GM23338 (cell line): ENCODE data around the gene CYBA. TPM values are rescaled to one million over a fixed set of nuclear protein-coding genes. Genes with fewer than 3 reads are reported as not detected.

ENCODE experiments used
- ATAC-seq: fragments of 200-7000 bp; cut with Tn5 transposase; 3 replicates; pipeline ENCODE4 v1.9.1; 2020
- DNase-seq: peaks from one replicate; pipeline ENCODE4 v3.0.0-alpha.2; 2015; ENCODE audit warnings: low spot score
- H2AFZ ChIP-seq: fragments of 200-600 bp; sonication (generic); 2 replicates; pipeline ENCODE4 v1.8.0; 2016; ENCODE audit warnings: antibody characterized with exemption, mild to moderate bottlenecking, moderate library complexity
- H3F3A ChIP-seq: fragments of 200-600 bp; sonication (generic); replicated peaks from 2 replicates; pipeline ENCODE4 v1.8.0; 2017; ENCODE audit warnings: antibody characterized with exemption, mixed run types, low read depth
- H3K27ac ChIP-seq: fragments of 200-600 bp; sonication (generic); 2 replicates; pipeline ENCODE4 v1.6.1; 2016; ENCODE audit warnings: low read depth
- H3K27me3 ChIP-seq: fragments of 200-600 bp; sonication (generic); 2 replicates; pipeline ENCODE4 v1.8.0; 2016; ENCODE audit warnings: mild to moderate bottlenecking, mixed run types, moderate library complexity; ENCODE audit not compliant: insufficient read depth
- H3K36me3 ChIP-seq: fragments of 200-600 bp; sonication (generic); 2 replicates; pipeline ENCODE4 v1.8.0; 2016; ENCODE audit warnings: mild to moderate bottlenecking; ENCODE audit not compliant: insufficient read depth
- H3K4me1 ChIP-seq: fragments of 200-600 bp; sonication (generic); 2 replicates; pipeline ENCODE4 v1.8.0; 2016; ENCODE audit warnings: mild to moderate bottlenecking, moderate library complexity; ENCODE audit not compliant: insufficient read depth
- H3K4me2 ChIP-seq: fragments of 200-600 bp; sonication (generic); 2 replicates; pipeline ENCODE4 v1.7.1; 2017; ENCODE audit warnings: mixed run types
- H3K4me3 ChIP-seq: fragments of 200-600 bp; sonication (generic); 2 replicates; pipeline ENCODE4 v1.6.1; 2016; ENCODE audit warnings: mixed run types
- H3K79me2 ChIP-seq: fragments of 200-600 bp; sonication (generic); replicated peaks from 2 replicates; pipeline ENCODE4 v1.8.0; 2017; ENCODE audit warnings: mild to moderate bottlenecking; ENCODE audit not compliant: insufficient read depth
- H3K9me2 ChIP-seq: fragments of 200-600 bp; sonication (generic); 2 replicates; pipeline ENCODE4 v1.8.0; 2017; ENCODE audit not compliant: insufficient read depth
- H4K20me1 ChIP-seq: fragments of 200-600 bp; sonication (generic); replicated peaks from 2 replicates; pipeline ENCODE4 v1.8.0; 2017; ENCODE audit warnings: mild to moderate bottlenecking; ENCODE audit not compliant: insufficient read depth
- H3K27ac Mint-ChIP-seq: 2 replicates; pipeline ENCODE4 v1.8.0; 2020; ENCODE audit warnings: inconsistent platforms, mild to moderate bottlenecking, moderate library complexity, mixed read lengths
- H3K27me3 Mint-ChIP-seq: 3 replicates; pipeline ENCODE4 v1.8.0; 2022; ENCODE audit warnings: low read depth, mild to moderate bottlenecking, moderate library complexity, mixed read lengths, inconsistent platforms; ENCODE audit not compliant: insufficient read depth, poor library complexity
- H3K36me3 Mint-ChIP-seq: 3 replicates; pipeline ENCODE4 v1.8.0; 2021; ENCODE audit warnings: low read depth, mild to moderate bottlenecking, inconsistent platforms, moderate library complexity, mixed read lengths
- H3K4me1 Mint-ChIP-seq: 3 replicates; pipeline ENCODE4 v1.8.0; 2020; ENCODE audit warnings: mild to moderate bottlenecking, inconsistent platforms, mixed read lengths
- H3K4me3 Mint-ChIP-seq: 3 replicates; pipeline ENCODE4 v1.8.0; 2021; ENCODE audit warnings: moderate library complexity, mild to moderate bottlenecking, inconsistent platforms, mixed read lengths
- H3K9me3 Mint-ChIP-seq: 3 replicates; pipeline ENCODE4 v1.8.0; 2020; ENCODE audit warnings: moderate library complexity, mild to moderate bottlenecking, inconsistent platforms, mixed read lengths
- EZH2 ChIP-seq: fragments of 200-600 bp; sonication (generic); IDR thresholded peaks from one replicate; pipeline ENCODE4 v1.8.0; 2017; ENCODE audit warnings: antibody characterized with exemption, mild to moderate bottlenecking, low read depth; ENCODE audit not compliant: unreplicated experiment
- EZH2phosphoT487 ChIP-seq: fragments of 200-600 bp; sonication (generic); IDR thresholded peaks from one replicate; pipeline ENCODE4 v1.8.1; 2018; ENCODE audit warnings: antibody characterized with exemption; ENCODE audit not compliant: unreplicated experiment
- NANOG ChIP-seq: IDR thresholded peaks from 2 replicates; pipeline ENCODE4 v1.6.1; 2016; ENCODE audit warnings: antibody characterized with exemption, borderline replicate concordance
- STAT1 ChIP-seq: IDR thresholded peaks from one replicate; pipeline ENCODE4 v1.6.1; 2016; ENCODE audit warnings: antibody characterized with exemption; ENCODE audit not compliant: unreplicated experiment
- ZNF331 ChIP-seq: fragments of 250-450 bp; sonication (Bioruptor Pico); IDR thresholded peaks from 2 replicates; pipeline ENCODE4 v1.5.0; 2020; ENCODE audit warnings: low read depth, mild to moderate bottlenecking, moderate library complexity
- polyA plus RNA-seq: library from polyadenylated mRNA; unstranded; fragments of >200 nt; fragmentation: Nextera tagmentation; extraction: Ambion mirVana; gene quantifications from 2 replicates; pipeline ENCODE4 v1.2.1, GENCODE V29; 2016
- total RNA-seq: library from RNA; depleted of rRNA; stranded (reverse); fragments of >200 nt; shearing (Covaris generic); gene quantifications from 2 replicates; pipeline ENCODE4 v1.2.3, GENCODE V29; 2014
- TF ChIP-seq, protein P1 (sequence below): fragments of 250-450 bp; sonication (Bioruptor Pico); IDR thresholded peaks from 2 replicates; pipeline ENCODE4 v1.5.0; 2020; ENCODE audit warnings: mild to moderate bottlenecking, moderate library complexity
- TF ChIP-seq, protein P2 (sequence below): IDR thresholded peaks from 2 replicates; pipeline ENCODE4 v1.6.1; 2016; ENCODE audit warnings: antibody characterized with exemption
- TF ChIP-seq, protein P3 (sequence below), 2 experiments: fragments of 200-600 bp in 1 of 2; sonication (generic) in 1 of 2; conservative IDR thresholded peaks; 2 replicates each; pipeline versions ENCODE4 v1.5.1 to v1.6.1; 2016 to 2017; ENCODE audit warnings: antibody characterized with exemption in 2 of 2, low read depth in 2 of 2, mild to moderate bottlenecking in 2 of 2, moderate library complexity in 1 of 2

CYBA gene
- total and polyA plus RNA-seq, 2 experiments from 2014 or later, result 275 to 281 TPM

DNA sequence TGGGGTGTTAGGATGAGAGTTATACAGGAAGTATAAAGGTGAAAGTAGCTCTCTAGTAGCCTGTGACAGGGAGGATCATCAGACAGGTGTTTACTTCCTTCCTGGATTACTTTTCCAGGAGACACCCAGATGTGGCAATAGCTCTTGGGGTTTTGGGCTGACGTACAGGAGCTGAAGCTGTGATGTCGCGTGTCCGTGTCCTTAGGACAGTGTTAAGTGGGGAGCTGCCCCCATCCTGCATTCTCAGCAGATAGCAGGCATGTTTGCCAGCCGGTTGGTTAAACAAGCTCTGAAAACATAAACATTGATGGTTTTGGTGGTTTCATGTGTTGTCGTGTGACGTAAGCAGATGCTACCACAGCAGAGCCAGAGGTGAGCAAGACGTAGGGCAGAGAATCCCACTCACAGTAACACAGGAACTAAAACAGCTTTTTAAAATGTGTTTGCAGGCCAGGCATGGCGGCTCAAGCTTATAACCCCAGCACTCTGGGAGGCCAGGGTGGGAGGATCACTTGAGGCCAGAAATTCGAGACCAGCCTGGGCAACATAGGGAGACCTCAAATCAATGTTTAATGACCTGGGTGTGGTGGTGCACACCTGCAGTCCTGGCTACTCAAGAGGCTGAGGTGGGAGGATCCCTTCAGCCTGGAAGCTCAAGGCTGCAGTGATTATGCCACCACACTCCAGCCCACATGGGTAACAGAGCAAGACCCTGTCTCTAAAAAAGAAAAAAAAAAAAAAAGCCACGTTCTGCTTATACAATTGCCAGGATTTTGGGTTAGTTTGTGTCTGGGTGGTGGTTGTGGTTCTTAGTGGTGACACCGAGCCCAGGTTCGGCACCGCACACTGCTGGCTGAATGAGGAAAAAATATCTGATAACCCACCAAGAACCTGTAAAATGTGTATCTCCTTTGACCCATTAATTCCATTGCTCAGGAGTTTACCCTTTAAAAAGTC, 30.7 kb downstream of the CYBA start (continued):
- TF ChIP-seq, protein P1, sequence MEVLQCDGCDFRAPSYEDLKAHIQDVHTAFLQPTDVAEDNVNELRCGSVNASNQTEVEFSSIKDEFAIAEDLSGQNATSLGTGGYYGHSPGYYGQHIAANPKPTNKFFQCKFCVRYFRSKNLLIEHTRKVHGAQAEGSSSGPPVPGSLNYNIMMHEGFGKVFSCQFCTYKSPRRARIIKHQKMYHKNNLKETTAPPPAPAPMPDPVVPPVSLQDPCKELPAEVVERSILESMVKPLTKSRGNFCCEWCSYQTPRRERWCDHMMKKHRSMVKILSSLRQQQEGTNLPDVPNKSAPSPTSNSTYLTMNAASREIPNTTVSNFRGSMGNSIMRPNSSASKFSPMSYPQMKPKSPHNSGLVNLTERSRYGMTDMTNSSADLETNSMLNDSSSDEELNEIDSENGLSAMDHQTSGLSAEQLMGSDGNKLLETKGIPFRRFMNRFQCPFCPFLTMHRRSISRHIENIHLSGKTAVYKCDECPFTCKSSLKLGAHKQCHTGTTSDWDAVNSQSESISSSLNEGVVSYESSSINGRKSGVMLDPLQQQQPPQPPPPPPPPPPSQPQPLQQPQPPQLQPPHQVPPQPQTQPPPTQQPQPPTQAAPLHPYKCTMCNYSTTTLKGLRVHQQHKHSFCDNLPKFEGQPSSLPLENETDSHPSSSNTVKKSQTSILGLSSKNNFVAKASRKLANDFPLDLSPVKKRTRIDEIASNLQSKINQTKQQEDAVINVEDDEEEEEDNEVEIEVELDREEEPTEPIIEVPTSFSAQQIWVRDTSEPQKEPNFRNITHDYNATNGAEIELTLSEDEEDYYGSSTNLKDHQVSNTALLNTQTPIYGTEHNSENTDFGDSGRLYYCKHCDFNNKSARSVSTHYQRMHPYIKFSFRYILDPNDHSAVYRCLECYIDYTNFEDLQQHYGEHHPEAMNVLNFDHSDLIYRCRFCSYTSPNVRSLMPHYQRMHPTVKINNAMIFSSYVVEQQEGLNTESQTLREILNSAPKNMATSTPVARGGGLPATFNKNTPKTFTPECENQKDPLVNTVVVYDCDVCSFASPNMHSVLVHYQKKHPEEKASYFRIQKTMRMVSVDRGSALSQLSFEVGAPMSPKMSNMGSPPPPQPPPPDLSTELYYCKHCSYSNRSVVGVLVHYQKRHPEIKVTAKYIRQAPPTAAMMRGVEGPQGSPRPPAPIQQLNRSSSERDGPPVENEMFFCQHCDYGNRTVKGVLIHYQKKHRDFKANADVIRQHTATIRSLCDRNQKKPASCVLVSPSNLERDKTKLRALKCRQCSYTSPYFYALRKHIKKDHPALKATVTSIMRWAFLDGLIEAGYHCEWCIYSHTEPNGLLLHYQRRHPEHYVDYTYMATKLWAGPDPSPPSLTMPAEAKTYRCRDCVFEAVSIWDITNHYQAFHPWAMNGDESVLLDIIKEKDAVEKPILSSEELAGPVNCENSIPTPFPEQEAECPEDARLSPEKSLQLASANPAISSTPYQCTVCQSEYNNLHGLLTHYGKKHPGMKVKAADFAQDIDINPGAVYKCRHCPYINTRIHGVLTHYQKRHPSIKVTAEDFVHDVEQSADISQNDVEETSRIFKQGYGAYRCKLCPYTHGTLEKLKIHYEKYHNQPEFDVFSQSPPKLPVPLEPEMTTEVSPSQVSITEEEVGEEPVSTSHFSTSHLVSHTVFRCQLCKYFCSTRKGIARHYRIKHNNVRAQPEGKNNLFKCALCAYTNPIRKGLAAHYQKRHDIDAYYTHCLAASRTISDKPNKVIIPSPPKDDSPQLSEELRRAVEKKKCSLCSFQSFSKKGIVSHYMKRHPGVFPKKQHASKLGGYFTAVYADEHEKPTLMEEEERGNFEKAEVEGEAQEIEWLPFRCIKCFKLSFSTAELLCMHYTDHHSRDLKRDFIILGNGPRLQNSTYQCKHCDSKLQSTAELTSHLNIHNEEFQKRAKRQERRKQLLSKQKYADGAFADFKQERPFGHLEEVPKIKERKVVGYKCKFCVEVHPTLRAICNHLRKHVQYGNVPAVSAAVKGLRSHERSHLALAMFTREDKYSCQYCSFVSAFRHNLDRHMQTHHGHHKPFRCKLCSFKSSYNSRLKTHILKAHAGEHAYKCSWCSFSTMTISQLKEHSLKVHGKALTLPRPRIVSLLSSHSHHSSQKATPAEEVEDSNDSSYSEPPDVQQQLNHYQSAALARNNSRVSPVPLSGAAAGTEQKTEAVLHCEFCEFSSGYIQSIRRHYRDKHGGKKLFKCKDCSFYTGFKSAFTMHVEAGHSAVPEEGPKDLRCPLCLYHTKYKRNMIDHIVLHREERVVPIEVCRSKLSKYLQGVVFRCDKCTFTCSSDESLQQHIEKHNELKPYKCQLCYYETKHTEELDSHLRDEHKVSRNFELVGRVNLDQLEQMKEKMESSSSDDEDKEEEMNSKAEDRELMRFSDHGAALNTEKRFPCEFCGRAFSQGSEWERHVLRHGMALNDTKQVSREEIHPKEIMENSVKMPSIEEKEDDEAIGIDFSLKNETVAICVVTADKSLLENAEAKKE (CRISPR knock-in tag), result no peak
- TF ChIP-seq EZH2phosphoT487 (no peak), NANOG (no peak)
- TF ChIP-seq, protein P2, sequence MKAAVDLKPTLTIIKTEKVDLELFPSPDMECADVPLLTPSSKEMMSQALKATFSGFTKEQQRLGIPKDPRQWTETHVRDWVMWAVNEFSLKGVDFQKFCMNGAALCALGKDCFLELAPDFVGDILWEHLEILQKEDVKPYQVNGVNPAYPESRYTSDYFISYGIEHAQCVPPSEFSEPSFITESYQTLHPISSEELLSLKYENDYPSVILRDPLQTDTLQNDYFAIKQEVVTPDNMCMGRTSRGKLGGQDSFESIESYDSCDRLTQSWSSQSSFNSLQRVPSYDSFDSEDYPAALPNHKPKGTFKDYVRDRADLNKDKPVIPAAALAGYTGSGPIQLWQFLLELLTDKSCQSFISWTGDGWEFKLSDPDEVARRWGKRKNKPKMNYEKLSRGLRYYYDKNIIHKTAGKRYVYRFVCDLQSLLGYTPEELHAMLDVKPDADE, result no peak

DNA sequence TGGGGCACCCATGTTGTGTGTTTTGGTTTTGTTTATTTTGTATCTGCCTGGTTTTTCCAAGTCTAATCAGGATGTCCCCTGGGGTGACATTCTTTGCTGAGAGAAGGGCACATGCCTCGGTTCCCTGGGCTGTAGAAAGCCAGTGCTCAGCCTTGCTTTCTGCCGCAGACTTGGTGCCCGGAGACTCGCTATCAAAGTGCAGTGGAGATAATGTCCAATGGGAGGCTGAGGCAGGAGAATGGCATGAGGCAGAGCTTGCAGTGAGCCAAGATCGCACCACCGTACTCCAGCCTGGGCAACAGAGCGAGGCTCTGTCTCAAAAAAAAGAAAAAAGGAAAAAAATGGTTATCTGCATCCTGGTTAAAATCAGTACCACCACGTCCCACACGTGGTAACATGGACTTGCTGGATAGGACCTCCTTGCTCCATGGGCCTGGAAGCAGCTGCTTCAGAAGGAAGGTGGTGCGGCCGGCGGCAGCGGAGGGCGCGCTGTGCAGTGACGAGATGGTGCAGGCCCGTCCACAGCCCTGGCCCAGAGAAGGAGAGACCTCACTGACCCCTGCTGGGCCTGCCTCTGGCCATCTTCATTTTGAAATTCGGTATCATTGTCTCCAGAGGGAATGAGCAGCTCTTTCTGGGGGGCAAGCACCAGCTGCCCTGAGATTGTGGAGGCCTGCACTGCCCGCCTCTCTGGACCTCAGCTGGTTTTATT, 31.7 kb downstream of the CYBA start:
- Histone ChIP-seq H2AFZ (no peak overlapping the region), H3K27ac (0 out of 2 replicates have a peak overlapping the region, but pooled peaks have one; percentile 45), H4K20me1 (peaks cover 15% of the 10 kb centered on the region), H3F3A (0 out of 2 replicates have a peak, but pooled peaks cover 8% of the 10 kb centered on the region), H3K36me3 (no peaks in the 10 kb centered on the region; the same call in 1 of the 2 replicates), H3K4me2 (no peak overlapping the region), H3K4me1 (no peaks in the 10 kb centered on the region), H3K27me3 (no peaks in the 10 kb centered on the region), H3K9me2 (no peaks in the 10 kb centered on the region), H3K79me2 (peaks cover 33% of the 10 kb centered on the region), H3K4me3 (no peak overlapping the region)
- no peak overlapping the region for H3K27ac Mint-ChIP-seq
- DNase-seq (no peak), ATAC-seq (no peak)
- no peak overlapping the region for H3K4me3 Mint-ChIP-seq
- peaks cover 6% of the 10 kb centered on the region for H3K27me3 Mint-ChIP-seq
- H3K9me3 Mint-ChIP-seq, result no peaks in the 10 kb centered on the region
- peaks cover 37% of the 10 kb centered on the region for H3K36me3 Mint-ChIP-seq
- TF ChIP-seq, protein P3, sequence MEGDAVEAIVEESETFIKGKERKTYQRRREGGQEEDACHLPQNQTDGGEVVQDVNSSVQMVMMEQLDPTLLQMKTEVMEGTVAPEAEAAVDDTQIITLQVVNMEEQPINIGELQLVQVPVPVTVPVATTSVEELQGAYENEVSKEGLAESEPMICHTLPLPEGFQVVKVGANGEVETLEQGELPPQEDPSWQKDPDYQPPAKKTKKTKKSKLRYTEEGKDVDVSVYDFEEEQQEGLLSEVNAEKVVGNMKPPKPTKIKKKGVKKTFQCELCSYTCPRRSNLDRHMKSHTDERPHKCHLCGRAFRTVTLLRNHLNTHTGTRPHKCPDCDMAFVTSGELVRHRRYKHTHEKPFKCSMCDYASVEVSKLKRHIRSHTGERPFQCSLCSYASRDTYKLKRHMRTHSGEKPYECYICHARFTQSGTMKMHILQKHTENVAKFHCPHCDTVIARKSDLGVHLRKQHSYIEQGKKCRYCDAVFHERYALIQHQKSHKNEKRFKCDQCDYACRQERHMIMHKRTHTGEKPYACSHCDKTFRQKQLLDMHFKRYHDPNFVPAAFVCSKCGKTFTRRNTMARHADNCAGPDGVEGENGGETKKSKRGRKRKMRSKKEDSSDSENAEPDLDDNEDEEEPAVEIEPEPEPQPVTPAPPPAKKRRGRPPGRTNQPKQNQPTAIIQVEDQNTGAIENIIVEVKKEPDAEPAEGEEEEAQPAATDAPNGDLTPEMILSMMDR (conservative IDR thresholded peaks at IDR 0.05; ENCODE audit: low read depth in 2 of 2), result no peak
- no peak for TF ChIP-seq STAT1
- TF ChIP-seq ZNF331 (CRISPR knock-in tag), result no peak
- TF ChIP-seq NANOG, result no peak
- no peak for TF ChIP-seq EZH2
- peaks cover 36% of the 10 kb centered on the region for H3K4me1 Mint-ChIP-seq
